Skin of body (tissue), 2 donors: ENCODE measurements around the gene FITM1. TPM values are rescaled to one million over a fixed set of nuclear protein-coding genes. Genes with fewer than 3 reads are reported as not detected.
A peak's percentile ranks its signal among the peaks of the same experiment; 100 is the strongest.

ENCODE experiments used
- DNase-seq: peaks from one replicate; lab custom pipeline; 2025; lab: John Stamatoyannopoulos, UW
- total RNA-seq: library from RNA; depleted of rRNA; stranded (reverse); fragments of >200 nt; gene quantifications from one replicate; pipeline ENCODE4 v1.2.3, GENCODE V29; 2014

Gene FITM1, protein sequence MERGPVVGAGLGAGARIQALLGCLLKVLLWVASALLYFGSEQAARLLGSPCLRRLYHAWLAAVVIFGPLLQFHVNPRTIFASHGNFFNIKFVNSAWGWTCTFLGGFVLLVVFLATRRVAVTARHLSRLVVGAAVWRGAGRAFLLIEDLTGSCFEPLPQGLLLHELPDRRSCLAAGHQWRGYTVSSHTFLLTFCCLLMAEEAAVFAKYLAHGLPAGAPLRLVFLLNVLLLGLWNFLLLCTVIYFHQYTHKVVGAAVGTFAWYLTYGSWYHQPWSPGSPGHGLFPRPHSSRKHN
- 13.0 TPM for total RNA-seq

DNA sequence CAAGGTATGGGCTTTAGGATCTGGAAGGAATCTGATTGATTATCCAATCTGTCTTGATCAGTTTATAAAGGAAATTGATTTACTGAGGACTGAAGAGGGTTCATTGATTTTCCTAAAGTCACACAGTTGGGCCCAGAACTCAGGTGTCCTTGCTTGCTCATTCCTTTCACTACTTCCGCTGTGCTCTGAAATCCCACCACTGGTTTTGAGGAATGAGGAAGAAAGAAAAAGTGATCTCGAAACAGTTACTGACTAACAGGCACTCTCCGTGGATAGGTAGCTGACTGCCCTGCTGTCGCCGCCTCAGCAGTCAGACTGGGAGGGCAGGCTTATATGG lies at the start of gene FITM1:
TSS of gene FITM1 (plus strand) at position 280 of the 337 bp plus-strand sequence. CDS start 905 bp downstream, outside the sequence.
- no peak for DNase-seq

DNA sequence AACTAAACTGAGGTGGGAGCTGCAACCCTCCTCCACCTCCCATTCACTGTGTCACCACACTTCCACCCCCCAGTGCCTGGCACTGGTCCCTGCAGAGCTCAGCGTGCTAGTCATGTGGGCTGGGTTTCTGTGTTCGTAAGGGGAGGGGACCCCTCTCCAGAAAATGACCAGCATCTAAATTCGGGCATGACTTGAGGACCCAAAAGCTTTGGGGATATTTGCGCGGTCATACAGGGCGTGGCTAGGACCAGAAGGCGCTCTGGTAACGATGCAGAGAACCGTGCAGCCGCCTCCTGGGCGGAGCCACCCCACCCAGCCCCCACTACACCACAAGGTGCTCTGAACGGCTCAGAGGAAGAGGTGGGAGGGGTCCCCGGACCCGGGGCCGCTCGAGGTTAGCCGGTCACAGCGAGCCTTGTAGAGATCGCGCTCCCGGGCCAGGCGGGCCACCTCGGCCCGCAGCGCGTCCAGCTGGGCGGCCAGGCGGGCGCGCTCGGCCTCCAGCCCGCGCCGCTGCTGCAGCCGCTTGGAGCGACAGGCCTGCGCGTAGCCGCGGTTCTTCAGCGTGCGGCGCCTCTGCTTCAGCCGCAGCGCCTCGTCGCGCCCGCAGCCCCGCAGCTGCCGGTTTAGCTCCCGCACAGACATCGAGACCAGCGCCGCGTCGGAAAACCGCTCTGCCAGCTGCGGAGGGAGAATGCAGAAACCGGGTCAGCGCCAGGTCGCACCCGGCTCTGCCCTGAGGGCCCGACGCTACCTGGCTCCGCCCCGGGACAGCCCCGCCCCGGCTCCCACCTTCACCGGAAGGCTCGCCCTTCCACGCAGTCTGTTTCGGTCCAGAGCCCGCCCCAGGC lies 49.3 kb upstream of the FITM1 start:
- DNase-seq = no peak

DNA sequence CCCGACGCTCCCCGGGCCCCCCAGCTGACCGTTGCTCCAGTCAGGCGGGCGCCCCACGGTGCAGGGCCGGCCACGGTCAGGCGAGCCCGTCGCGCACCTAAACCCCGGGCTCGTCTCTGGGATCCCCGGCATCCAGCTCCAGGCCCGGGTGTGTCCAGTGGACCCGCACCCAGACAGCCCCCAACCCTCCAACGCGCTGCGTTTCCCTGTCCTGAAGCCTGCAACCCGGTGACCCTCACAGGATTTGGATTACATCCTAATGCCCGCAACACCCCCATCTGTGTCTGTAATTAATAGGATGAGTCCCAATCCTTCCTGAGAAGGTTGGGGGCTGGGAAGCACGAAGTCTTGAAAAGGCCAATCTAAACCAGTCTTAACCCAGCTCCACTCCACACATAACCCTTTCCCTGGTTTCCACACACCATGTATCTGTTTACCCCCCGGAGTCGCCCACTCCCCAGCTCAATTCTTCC lies 48.7 kb upstream of the FITM1 start:
- no peak for DNase-seq

DNA sequence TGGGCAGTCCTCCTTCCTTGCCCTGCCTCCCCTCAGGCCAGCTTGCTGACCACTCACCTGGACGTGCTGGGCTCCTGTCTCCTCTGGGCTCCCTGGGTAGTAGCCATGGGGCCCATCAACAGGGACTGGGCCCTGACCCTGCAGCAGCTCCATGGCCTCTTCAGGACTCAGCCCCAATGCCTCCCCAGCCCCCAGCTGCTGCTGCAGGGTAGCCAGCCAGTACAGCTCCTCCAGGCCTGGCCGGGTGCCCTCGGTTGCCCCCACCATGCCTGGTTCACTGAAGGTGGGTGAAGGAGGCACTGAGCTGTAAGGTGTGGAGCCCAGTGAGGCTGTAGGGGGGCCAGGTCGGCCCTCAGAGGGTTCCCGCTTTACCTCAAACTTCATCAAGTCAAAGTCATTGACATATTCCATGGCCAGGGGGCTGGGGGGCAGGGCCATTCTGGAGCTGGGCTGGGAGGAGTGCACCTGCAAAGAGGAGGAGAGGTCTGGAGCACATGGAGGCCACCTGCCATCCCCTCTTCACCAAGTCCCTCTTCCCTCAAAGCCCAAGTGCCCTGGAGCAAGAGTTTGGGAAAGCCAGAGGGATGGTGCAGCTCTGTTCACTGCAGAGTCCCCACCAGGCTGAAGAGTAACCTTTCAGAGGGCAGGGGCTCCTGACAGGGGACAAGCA lies 47.9 kb upstream of the FITM1 start:
- no peak for DNase-seq

DNA sequence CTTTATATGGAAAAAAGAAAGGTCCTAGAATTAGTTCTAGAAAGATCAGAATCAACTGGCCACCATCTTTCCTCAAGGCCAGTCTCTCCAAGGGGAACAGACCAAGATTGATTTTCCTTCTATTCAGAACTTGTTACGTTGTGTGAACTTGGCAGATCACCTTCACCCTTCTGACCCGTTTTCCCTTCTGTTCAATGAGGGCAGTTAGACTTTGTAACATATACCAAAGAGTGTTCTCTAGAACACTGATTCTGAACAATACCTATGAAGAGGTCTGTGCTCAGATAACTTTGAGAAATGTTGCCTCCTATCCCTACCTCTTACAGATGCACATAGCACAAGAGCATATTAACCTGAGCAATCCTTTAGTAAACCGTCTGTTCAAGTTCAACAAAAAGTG lies 47.0 kb upstream of the FITM1 start:
- DNase-seq = no peak

DNA sequence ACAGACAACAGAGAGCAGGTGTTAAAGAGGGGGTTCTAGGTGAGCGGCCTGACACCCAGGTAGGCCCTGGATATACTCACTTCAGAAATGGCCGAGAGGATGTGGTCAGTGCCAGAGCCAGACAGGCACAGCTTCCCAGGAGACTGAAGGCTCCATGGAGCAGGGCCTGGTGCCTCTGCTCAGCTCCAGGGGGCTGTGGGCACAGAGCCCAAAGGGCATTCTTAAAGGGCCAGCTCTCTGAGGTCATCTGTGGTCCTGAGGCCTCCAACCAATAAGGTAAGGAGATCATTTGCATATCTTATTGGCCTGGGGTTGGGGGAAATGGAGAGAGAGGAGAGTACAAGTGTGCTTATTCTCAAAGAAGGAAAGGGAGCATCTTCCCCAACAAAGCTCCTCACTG lies 46.0 kb upstream of the FITM1 start:
- DNase-seq = no peak

DNA sequence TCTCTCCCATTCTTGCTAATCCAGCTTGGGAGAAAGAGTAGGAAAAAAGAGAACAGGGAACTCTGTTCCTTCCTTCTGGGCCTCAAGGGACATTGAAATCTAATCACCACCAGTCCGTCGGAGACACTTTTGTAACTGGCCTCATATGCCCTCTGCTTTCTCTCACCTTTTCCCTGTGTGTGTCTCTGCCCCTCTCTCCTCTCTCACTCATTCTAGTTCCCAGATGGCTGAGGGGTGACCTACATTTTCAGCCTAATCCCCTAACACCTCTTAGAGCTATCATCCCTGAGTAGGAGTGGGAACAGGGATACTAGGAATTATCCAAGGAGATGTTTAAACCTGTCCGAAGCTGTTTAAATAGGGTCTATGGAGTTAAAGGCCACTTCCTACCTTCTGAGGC lies 45.2 kb upstream of the FITM1 start:
- DNase-seq = no peak

DNA sequence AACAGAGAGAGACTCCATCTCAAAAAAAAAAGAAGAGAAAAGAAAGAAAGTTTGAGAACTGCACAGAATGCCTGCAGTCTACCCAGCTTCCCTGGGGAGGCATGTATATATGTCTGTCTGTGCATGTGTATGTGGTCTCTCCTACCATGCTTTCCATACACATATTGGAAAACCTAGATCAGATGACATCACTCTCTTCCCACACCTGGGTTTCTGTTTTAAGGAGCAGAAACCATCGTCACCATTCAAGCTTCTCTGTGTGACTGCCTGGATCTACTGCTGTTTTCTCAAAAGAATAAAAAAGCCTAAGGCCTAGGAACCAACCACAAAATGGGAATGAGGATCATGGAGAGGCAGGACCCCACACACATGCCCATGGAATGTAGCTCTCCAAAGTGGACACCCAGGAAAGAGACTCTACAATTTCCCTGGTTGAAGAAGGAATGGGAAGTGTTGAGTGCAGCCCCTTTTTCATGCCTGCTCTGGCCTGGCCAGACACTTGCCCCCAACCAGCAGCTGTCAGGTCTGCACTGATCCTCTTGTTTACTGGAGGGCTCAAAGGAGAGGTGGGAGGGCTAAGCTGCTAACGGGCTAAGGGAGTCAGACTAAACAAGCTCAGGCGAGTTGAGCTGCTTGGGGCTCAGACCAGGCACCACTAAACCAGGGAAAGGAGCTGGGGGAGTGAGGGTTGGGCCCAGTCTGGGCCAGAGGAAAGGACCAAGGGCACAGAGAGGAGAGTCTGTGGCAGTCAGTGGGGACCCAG lies 44.1 kb upstream of the FITM1 start:
- no peak for DNase-seq

DNA sequence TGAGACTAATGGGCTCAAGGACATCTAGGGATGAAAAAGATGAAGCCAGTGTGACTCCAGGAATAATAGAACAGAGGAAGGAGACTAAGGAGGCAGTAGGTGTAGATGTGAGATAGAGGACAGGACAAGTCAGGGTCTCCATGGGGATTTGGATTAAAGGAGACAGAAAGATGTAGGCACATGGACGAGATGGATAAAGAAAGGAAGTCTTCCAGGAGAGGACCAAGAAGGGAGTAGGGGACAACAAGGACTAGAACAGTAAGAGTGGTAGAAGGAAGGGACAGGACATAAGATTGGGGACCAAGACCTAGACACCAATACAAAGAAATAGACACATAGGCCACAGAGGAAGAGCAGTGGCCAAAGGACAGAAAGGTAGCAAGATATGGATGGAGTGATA lies 43.5 kb upstream of the FITM1 start:
- no peak for DNase-seq

DNA sequence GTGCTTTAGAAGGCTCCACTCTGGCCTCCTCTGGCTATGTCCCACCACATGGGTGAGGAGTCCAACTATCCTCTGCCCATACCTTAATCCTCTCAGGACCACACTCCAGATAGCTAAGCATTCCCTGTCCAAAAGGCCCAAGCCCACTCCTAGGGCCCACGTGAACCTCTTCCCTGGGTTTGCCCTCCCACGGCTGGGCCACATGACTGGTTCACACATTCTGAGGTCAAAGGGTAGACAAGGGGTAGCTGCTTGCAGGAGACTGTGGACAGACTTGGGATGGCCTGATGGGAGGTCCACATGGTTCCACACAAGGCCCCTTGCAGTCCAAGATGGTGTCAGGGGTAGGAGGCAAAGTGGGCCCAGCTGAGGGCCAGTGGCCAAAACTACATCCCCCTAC lies 42.4 kb upstream of the FITM1 start:
- DNase-seq = no peak

DNA sequence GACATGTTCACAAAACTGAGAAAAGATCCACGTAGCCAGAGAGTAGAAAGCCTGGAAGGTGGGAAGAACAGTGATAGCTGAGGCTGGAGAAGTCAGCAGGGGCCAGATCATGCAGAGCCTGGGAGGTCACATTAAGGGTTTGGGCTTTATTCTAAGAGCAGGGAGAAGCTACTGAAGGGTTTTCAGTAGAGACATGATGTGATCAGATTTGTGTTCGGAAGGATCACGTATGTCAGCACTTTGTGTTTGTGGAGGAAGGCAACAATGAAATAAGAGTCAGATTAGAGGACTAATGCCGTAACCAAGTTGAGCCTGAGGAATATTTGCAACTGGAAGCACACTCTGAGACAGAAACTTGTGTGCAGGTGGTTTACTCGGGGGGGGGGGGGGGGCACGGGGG lies 40.6 kb upstream of the FITM1 start:
- no peak for DNase-seq

DNA sequence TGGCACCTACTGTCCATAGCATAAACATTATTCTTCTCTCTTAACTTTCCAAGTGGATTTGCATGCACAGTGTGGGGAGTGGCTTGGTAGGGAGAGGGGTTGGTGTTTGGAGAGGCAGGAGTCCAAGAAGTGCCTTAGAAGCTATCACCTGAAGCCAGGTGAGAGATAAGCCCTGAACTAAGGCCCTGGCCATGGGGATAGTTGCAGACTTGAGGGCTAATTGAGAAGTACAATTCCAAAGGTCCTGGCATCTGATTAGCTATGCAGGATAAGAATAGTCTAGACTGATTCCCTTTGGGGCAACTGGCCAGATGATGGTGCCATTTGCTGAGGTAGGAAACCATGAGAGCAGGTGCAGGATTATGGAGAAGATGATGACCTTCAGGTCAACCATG lies 38.4 kb upstream of the FITM1 start:
- DNase-seq = no peak

DNA sequence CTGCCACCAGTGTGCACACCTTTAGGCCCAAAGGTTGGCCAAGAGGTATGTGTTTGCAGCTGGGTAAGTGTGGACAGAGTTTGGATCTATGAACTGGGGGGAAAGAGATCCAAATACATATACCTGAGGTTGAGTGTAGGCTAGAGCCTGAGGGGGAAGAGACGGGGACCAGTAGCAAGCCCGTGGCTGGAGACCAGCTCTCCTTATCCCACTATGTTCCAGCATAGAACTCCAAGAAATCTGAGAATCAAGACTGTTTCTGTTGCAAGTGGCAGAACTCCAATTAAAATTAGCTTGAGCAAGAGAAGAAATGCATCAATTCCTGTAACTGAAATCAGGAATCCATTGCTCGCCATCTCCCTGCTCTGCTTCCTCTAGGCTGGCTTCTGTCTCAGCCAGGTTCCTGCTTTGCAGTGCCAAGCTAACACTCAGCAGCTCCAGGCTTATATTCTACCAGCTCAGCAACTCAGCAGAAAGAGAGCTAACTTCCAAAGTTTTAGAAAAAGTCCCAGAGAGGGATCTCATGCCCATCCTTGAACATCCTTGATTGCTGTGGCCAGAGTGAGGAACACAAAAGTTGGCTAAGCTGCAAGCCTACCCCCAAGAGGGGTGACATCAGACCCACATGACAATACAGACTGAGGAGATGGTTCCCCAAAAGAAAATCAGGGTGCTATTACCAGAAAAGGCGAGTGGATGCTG lies 37.8 kb upstream of the FITM1 start:
- no peak for DNase-seq

DNA sequence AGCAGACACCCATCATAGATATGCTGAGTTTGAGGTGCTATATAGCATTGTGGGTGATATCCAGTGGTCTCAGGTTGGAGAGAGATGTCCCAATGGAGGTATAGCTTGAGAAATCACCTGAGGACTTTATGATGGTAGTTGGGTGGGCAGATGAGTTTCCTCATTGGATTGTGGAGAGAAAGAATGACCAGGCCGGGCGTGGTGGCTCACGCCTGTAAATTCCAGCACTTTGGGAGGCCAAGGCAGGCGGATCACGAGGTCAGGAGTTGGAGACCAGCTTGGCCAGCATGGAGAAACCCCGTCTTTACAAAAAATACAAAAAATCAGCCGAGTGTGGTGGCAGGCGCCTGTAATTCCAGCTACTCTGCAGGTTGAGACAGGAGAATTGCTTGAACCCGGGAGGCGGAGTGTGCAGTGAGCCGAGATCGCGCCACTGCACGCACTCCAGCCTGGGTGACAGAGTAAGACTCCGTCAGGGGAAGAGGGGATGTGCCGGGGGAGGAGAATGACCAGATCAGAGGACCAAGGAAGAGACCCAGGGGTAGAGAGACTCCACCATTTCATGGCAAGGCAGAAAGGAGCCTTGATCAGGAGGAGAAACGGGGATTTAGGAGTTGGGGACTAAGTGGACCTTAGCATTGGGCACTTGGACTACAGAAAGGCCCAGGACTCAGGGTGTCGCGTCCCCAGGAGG lies 37.1 kb upstream of the FITM1 start:
- DNase-seq = no peak

DNA sequence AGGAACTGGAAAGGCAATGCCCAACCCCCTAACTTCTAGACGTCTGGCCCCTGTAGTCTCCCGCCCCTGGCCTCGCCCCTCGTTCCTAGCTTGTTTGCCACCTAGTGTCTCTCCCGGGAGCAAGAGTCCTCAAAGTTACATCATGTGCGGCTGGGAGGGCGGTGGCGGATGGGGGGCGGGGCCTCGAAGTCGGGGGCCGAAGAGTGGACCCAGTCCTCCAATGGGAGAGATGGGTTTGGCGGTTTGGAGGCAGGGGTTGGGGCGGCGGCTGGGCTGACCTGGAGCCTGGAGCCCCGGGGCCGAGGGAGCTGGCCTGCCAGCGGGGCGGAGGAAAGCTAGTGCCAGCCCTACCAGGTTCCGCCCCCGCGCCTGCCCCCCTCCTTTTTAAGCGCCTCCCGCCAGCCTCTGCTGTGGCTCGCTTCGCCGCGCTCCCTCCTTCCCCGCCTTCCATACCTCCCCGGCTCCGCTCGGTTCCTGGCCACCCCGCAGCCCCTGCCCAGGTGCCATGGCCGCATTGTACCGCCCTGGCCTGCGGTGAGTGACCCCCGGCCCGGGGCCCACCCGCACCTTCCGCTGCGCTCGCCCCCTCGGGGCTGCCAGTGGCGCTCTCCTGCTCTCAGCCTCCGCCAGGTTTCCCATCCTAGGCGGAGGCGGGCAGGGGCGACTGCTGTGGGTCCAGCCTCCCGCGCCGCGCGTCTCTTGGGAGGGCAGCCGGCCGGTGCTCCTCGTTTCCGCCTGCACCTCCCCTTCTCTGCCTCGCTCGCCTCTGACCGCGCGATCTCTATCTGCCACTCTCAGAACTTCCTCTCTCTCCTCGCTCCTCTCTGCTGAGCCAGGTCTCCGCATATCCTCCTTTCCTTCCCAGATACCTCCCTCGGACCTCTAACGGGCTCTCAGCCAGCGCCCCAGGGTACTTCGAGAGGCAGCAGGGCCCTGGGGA lies 36.3 kb upstream of the FITM1 start, which contains the start of gene PCK2:
TSS of gene PCK2 (plus strand) at position 411 of the 940 bp plus-strand sequence. CDS start at position 506, 95 bp downstream.
- DNase-seq = peak; percentile 73

DNA sequence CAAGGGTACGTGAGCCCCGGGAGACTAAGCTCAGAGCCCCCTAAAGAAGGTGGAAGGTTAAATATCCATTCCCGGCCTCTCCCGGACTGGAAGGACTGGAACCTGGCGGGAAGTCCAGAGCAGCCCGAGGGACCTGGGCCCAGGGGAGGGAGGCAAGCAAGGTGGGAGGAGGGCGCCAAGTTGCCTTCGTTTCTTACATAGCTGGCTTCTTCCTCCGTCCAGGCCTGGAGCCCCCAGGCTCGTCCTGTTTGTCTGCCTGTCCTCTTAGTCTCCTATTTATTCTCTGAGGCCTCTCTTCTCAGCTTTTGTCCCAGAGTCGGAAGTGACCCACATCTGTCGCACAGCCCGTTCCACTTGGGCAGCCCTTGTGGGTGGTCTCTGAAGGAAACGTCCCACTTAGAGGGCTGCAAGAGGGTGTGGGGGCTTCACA lies 35.6 kb upstream of the FITM1 start:
- no peak for DNase-seq

DNA sequence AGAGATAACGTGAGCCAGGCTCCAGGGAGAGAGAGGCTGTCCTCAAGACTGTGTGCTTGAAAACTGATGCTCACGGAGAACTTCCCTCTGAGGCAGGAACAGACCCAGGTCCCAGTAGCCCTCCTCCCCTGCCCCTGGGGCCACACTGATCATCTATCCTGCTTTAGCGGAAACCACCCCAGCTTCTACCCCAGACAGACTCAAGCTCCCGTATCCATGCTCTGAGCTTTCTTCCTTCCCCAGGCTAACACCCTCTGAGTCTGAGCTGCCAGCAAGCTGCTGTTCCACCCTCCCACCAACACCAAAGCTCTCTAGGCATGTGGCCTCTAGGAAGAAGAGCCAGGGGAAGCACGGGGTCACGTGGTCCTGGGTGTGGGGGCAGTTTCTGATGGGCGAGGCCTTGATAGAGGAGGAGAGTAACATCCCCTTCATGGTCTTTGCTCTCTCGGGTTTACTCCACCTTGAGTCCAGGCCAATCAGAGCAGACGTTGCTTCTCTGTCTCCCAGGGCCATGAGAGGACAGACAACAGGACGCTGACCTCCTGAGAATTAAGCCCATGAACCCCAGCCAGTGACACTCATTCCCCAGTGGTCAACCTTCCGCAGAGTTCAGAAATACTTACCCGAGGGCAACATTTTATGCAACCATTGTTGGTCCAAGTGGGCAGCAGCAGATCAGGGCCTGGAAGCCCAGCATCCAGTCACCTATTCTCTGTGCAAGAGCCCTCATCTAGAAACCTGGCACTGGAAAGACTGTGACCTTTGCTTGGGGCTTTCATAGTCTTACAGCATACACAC lies 35.0 kb upstream of the FITM1 start:
- no peak for DNase-seq

DNA sequence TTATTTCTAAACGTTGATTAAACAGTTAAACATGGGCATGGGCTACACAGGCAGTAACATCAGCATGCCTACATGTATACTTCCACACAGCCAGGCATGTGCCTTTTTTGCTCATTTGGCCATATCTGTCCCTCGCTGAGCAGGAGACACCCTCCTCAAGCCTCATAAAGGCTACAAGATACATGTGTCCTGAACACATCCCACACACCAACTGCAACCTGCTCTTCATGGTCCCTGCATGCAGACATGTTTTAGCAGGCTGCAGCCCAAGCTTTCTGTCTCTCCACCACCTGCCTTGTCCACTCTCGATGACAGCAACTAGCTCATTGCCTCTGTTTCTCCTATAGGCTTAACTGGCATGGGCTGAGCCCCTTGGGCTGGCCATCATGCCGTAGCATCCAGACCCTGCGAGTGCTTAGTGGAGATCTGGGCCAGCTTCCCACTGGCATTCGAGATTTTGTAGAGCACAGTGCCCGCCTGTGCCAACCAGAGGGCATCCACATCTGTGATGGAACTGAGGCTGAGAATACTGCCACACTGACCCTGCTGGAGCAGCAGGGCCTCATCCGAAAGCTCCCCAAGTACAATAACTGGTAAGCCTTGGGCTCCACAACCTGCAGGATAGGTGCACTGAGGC lies 33.8 kb upstream of the FITM1 start:
- no peak for DNase-seq
